ENCODE data around the gene FAM53A.

The FAM53A gene

GRCh38 chr4:1695913-1696312, 11.8 kb upstream of the FAM53A start:
- in situ Hi-C loops (cut with HindIII; ENCODE audit: low sequenced_read_pairs) = no loop called here
- no peak for TF ChIP-seq CTCF (IDR thresholded peaks at IDR 0.05; ENCODE audit: low read depth, low read length, missing control alignments)
- no peak overlapping the region for H3K4me3 ChIP-seq (ENCODE audit: low read depth, low read length)
- DNase-seq (ENCODE audit: low read depth) = no peak

- peak; percentile 62 for DNase-seq (ENCODE audit: low read depth)
- in situ Hi-C loops (cut with HindIII; ENCODE audit: low sequenced_read_pairs) = no loop called here
- H3K4me3 ChIP-seq (ENCODE audit: low read depth, low read length) = no peak overlapping the region
- TF ChIP-seq CTCF (IDR thresholded peaks at IDR 0.05; ENCODE audit: low read depth, low read length, missing control alignments) = peak; percentile 98
Observed at GRCh38 chr4:1693131-1693896, 9.2 kb upstream of the FAM53A start.

- in situ Hi-C loops (cut with HindIII; ENCODE audit: low sequenced_read_pairs) = no loop called here
- no peak overlapping the region for H3K4me3 ChIP-seq (ENCODE audit: low read depth, low read length)
- no peak for TF ChIP-seq CTCF (IDR thresholded peaks at IDR 0.05; ENCODE audit: low read depth, low read length, missing control alignments)
- no peak for DNase-seq (ENCODE audit: low read depth)
Observed at GRCh38 chr4:1691737-1692373, 7.7 kb upstream of the FAM53A start.

GRCh38 chr4:1690698-1691097, 6.6 kb upstream of the FAM53A start:
- in situ Hi-C loops (cut with HindIII; ENCODE audit: low sequenced_read_pairs) = no loop called here
- DNase-seq (ENCODE audit: low read depth) = no peak
- H3K4me3 ChIP-seq (ENCODE audit: low read depth, low read length) = no peak overlapping the region
- TF ChIP-seq CTCF (IDR thresholded peaks at IDR 0.05; ENCODE audit: low read depth, low read length, missing control alignments) = no peak

GRCh38 chr4:1686440-1687036, 2.4 kb upstream of the FAM53A start:
- no peak for TF ChIP-seq CTCF (IDR thresholded peaks at IDR 0.05; ENCODE audit: low read depth, low read length, missing control alignments)
- in situ Hi-C loops (cut with HindIII; ENCODE audit: low sequenced_read_pairs) = no loop called here
- no peak for DNase-seq (ENCODE audit: low read depth)
- H3K4me3 ChIP-seq (ENCODE audit: low read depth, low read length) = no peak overlapping the region

- peak overlapping the region; percentile 33 for H3K4me3 ChIP-seq (ENCODE audit: low read depth, low read length)
- in situ Hi-C loops (cut with HindIII; ENCODE audit: low sequenced_read_pairs) = no loop called here
- DNase-seq (ENCODE audit: low read depth) = no peak
- no peak for TF ChIP-seq CTCF (IDR thresholded peaks at IDR 0.05; ENCODE audit: low read depth, low read length, missing control alignments)
Observed at GRCh38 chr4:1685235-1686150, 1.4 kb upstream of the FAM53A start.

Measured in astrocyte of the cerebellum (primary cell).